HT1080 (cell line): Measurements from ENCODE around the gene FHL1. TPM values are rescaled to one million over a fixed set of nuclear protein-coding genes. Genes with fewer than 3 reads are reported as not detected.

Source experiments
- DNase-seq: peaks from one replicate; pipeline ENCODE4 v3.0.0-alpha.2; 2015; ENCODE audit warnings: low read depth
- small RNA-seq: library from RNA; depleted of rRNA; stranded (forward); fragments of <200 nt; gene quantifications from one replicate; pipeline ENCODE3, GENCODE V24; 2014
- total RNA-seq: library from RNA; depleted of rRNA; stranded (reverse); fragments of >200 nt; shearing (Covaris generic); gene quantifications from 2 replicates; pipeline ENCODE4 v1.2.3, GENCODE V29; 2014; rRNA removed

FHL1 gene
- total RNA-seq, 1 experiment from 2014 or later = 97.2 TPM

- DNase-seq = peak; percentile 34
Measured at GRCh38 chrX:136251041-136251991, 104.0 kb downstream of the FHL1 start, which contains the start of gene MAP7D3. MAP7D3 (minus strand) TSS chrX:136251400; CDS start chrX:136251358, 42 bp downstream.

GRCh38 chrX:136255541-136255940 is 108.2 kb downstream of the FHL1 start:
- no peak for DNase-seq

GRCh38 chrX:136256026-136256425 is 108.7 kb downstream of the FHL1 start:
- DNase-seq = no peak

- DNase-seq = no peak
Measured at GRCh38 chrX:136258951-136259350, 111.6 kb downstream of the FHL1 start.

- peak; percentile 90 for DNase-seq
Measured at GRCh38 chrX:136259543-136259942, 112.2 kb downstream of the FHL1 start.

- DNase-seq = peak; percentile 89
Measured at GRCh38 chrX:136260776-136261175, 113.4 kb downstream of the FHL1 start.

Small RNA genes within 50 kb of the gene (small RNA-seq; reads per million reads assigned to genes)
- not detected for gene RF01210

Other genes starting within 250 kb of the FHL1 start
- gene MMGT1, start 173.5 kb upstream of the FHL1 start, total RNA-seq = 11.5 and 16.4 TPM in 2 replicates
- 10.2 and 13.7 TPM in 2 replicates for gene SLC9A6, start 162.1 kb upstream of the FHL1 start, total RNA-seq
- gene MAP7D3, start 103.9 kb downstream of the FHL1 start, total RNA-seq = 29.2 and 34.7 TPM in 2 replicates
- gene ADGRG4, start 153.4 kb downstream of the FHL1 start, total RNA-seq = 0.02 TPM in 1 of 2 replicates, not detected in the other